ENCODE measurements around the gene EPAS1. TPM values are rescaled to one million over a fixed set of nuclear protein-coding genes. Genes with fewer than 3 reads are reported as not detected.

EPAS1 gene
- total RNA-seq, 2 donors from 2014 or later: 58.4 to 162 TPM

- H3K36me3 ChIP-seq (replicated peaks in 1 of 2; ENCODE audit: insufficient read depth in 1 of 2, low read depth in 2 of 2): peaks cover 10 to 44% of the 10 kb centered on the region in 2 donors
- no peak for ATAC-seq
These were observed 80.7 kb downstream of the EPAS1 start for GRCh38 chr2:46377666-46378560.

GRCh38 chr2:46378616-46379015, 81.4 kb downstream of the EPAS1 start:
- Histone ChIP-seq H3K27ac (no peak overlapping the region), H3K27me3 (no peaks in the 10 kb centered on the region), H3K36me3 (replicated peaks in 1 of 2; ENCODE audit: insufficient read depth in 1 of 2, low read depth in 2 of 2) (peaks cover 10 to 43% of the 10 kb centered on the region in 2 donors), H3K4me1 (no peaks in the 10 kb centered on the region), H3K4me3 (no peak overlapping the region), H3K9me3 (no peaks in the 10 kb centered on the region)
- intact Hi-C loops (cut with DNase I): no loop called here
- TF ChIP-seq CTCF (IDR thresholded peaks at IDR 0.05) (no peak), POLR2A (IDR thresholded peaks at IDR 0.05) (no peak)
- no peak for DNase-seq
- ATAC-seq: no peak
- WGBS, 2 donors: 74 to 84% methylated on average over 3 of the region's 3 CpGs

More at GRCh38 chr2:46377666-46378560, 80.7 kb downstream of the EPAS1 start:
- intact Hi-C loops (cut with DNase I): no loop called here
- Histone ChIP-seq H3K27me3 (no peaks in the 10 kb centered on the region), H3K4me3 (no peak overlapping the region), H3K27ac (no peak overlapping the region), H3K9me3 (no peaks in the 10 kb centered on the region), H3K4me1 (no peaks in the 10 kb centered on the region)
- 83 to 96% methylated on average over 13 to 16 of the region's 16 CpGs for WGBS, 2 donors
- no peak for DNase-seq
- TF ChIP-seq POLR2A (IDR thresholded peaks at IDR 0.05) (no peak), CTCF (IDR thresholded peaks at IDR 0.05) (no peak)

- ATAC-seq: no peak
- Histone ChIP-seq H3K27me3 (no peaks in the 10 kb centered on the region), H3K27ac (no peak overlapping the region), H3K9me3 (no peaks in the 10 kb centered on the region), H3K36me3 (replicated peaks in 1 of 2; ENCODE audit: insufficient read depth in 1 of 2, low read depth in 2 of 2) (peaks cover 12 to 41% of the 10 kb centered on the region in 2 donors), H3K4me3 (no peak overlapping the region), H3K4me1 (no peaks in the 10 kb centered on the region)
- WGBS, 2 donors: 77 to 89% methylated on average over 9 of the region's 9 CpGs
- DNase-seq: no peak
- TF ChIP-seq CTCF (IDR thresholded peaks at IDR 0.05) (no peak), POLR2A (IDR thresholded peaks at IDR 0.05) (no peak)
- intact Hi-C loops (cut with DNase I): no loop called here
These were observed 82.2 kb downstream of the EPAS1 start for GRCh38 chr2:46379213-46380037.

- no peak overlapping the region for H3K4me3 ChIP-seq
- intact Hi-C loops (cut with DNase I): no loop called here
- H3K27me3 ChIP-seq: no peaks in the 10 kb centered on the region
- ATAC-seq (no peak), DNase-seq (no peak)
- H3K27ac ChIP-seq: no peak overlapping the region
- WGBS, 2 donors: 91 to 92% methylated on average over 18 to 22 of the region's 22 CpGs
- no peaks in the 10 kb centered on the region for H3K4me1 ChIP-seq
- H3K9me3 ChIP-seq: no peaks in the 10 kb centered on the region
- no peak for TF ChIP-seq CTCF (IDR thresholded peaks at IDR 0.05)
- no peak for TF ChIP-seq POLR2A (IDR thresholded peaks at IDR 0.05)
- peaks cover 14 to 42% of the 10 kb centered on the region in 2 donors for H3K36me3 ChIP-seq (replicated peaks in 1 of 2; ENCODE audit: insufficient read depth in 1 of 2, low read depth in 2 of 2)
These were observed 83.1 kb downstream of the EPAS1 start for GRCh38 chr2:46380038-46380940.
